GM18868 (cell line): ENCODE results near the gene TROAP.
"Not testable (repeated sequence)": the region's sequence is repeated elsewhere in the genome, so short reads cannot be mapped to it uniquely, and the experiment has no call there.

Source experiments
- ATAC-seq: cut with Tn5 transposase; IDR thresholded peaks from one replicate; pipeline ENCODE4 v1.9.1; 2021; ENCODE audit warnings: mild to moderate bottlenecking, moderate library complexity; ENCODE audit not compliant: unreplicated experiment

Gene TROAP

DNA sequence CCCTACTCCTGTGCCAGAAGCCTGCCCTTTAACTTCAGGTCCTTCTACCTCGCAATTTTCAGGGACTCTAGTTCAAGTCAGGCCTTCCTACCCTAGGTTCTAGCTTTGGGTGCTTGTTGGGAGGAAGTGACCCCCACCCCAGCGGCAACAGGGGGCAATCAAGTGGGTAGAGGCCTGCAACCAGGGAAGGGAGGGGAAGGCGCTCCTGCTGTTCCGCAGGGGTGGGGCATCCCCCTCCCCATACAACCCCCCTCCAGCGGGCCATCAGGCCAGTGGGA, 28.3 kb upstream of the TROAP start:
- no peak for ATAC-seq

DNA sequence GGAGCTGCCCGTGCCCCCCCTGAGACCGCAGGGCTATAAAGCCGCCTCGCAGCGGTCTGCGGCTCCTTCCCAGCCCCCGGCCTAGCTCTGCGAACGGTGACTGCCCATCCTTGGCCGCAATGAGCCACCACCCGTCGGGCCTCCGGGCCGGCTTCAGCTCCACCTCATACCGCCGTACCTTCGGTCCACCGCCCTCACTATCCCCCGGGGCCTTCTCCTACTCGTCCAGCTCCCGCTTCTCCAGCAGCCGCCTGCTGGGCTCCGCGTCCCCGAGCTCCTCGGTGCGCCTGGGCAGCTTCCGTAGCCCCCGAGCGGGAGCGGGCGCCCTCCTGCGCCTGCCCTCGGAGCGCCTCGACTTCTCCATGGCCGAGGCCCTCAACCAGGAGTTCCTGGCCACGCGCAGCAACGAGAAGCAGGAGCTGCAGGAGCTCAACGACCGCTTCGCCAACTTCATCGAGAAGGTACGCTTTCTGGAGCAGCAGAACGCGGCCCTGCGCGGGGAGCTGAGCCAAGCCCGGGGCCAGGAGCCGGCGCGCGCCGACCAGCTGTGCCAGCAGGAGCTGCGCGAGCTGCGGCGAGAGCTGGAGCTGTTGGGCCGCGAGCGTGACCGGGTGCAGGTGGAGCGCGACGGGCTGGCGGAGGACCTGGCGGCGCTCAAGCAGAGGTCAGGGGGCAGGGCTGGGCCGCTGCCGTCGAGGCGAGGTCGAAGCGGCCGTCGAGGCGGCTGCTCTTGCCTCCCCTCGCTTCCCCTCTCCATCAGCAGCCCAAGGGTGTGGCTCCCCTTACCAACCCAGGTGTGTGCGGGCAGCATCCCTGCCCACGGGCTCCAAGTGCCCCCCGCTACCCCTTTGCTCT, 27.7 kb upstream of the TROAP start, which contains the start of gene PRPH:
Gene PRPH, plus strand, starts transcription at position 66 of the 855 bp plus-strand sequence. Its CDS starts 54 bp downstream, at position 120.
- no peak for ATAC-seq

DNA sequence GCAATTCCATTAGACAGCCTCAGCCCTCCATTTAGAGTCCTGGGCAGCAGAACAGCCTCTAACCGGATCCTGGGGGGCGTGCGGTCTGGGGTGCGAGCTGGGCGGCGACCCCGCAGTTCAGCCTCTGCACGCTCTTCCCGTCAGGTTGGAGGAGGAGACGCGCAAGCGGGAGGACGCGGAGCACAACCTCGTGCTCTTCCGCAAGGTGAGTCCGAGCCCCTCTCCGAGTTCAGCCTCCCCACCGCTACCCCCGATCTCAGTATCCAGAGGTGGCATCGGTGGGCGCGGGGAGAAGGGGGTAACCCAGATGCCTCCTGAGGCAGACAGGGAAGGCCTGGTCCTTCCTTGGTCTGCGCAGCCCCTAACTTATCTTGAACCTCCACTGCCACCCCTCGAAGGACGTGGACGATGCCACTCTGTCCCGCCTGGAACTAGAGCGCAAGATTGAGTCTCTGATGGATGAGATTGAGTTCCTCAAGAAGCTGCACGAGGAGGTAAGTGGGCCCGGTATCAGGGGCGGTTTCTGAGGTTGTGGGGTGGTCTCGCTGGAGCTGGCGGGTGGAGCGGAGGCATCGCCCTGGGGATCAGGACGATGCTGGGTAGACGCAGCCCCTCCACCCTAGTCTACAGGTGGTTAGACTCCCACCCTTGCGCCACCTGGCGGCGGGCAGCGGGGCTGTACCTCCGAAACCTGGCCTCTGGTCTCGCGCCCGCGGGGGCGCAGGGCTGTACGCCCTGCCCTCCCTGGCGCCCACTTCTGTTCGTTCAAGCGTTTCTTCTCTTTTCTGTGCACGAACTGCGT, 26.8 kb upstream of the TROAP start:
- no peak for ATAC-seq

DNA sequence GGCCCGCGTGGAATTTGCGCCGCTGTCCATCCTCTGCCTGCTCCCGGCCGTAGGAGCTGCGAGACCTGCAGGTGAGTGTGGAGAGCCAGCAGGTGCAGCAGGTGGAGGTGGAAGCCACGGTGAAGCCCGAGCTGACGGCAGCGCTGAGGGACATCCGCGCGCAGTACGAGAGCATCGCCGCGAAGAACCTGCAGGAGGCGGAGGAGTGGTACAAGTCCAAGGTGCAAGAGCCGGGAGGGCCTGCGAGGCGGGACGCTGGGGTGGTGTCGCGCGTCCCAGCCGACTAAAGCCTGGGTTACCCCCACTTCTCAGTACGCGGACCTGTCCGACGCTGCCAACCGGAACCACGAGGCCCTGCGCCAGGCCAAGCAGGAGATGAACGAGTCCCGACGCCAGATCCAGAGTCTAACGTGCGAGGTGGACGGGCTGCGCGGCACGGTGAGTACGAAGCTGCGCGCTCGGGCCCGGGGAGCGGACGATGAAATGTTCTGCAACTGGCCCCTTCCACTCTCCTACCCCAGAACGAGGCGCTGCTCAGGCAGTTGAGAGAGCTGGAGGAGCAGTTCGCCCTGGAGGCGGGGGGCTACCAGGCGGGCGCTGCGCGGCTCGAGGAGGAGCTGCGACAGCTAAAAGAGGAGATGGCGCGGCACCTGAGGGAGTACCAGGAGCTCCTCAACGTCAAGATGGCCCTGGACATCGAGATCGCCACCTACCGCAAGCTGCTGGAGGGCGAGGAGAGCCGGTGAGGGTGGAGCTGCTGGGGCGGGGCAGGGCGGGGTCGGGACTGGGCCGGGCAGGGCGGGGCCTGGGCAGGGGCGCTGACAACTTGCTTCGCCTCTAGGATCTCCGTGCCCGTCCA, 26.0 kb upstream of the TROAP start:
- no peak for ATAC-seq

DNA sequence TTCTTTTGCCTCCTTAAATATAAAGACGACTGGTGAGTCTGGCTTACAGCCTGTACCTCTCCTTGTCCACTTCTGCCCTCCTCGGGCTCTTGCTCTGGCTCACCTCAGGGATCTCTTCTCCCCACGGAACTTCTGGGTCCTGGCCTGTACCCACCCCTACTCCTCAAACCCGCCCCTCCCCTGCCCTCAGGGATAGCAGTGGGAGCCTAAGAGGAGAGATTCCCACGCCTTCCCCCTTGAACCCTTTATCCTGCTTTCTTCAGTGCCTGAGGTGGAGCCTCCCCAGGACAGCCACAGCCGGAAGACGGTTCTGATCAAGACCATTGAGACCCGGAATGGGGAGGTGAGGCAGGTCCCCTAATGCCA, 25.4 kb upstream of the TROAP start:
- ATAC-seq: no peak

DNA sequence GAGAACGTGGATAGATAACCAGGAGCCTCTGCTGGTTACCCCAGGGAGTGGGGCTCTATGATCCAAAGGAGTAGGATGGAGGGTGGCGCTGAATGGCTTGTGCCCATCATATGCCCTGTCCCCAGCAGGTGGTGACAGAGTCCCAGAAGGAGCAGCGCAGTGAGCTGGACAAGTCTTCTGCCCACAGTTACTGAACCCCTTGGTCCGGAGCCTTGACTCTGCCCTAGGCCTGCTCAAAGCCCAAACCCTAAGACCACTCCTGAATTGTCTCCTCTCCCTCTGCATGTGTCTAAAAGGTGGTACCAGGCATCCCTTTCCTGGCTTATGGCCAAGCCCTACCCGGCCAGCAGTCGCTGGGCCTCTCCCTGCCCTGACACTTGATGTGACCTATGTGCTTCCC, 24.9 kb upstream of the TROAP start:
- ATAC-seq: no peak

DNA sequence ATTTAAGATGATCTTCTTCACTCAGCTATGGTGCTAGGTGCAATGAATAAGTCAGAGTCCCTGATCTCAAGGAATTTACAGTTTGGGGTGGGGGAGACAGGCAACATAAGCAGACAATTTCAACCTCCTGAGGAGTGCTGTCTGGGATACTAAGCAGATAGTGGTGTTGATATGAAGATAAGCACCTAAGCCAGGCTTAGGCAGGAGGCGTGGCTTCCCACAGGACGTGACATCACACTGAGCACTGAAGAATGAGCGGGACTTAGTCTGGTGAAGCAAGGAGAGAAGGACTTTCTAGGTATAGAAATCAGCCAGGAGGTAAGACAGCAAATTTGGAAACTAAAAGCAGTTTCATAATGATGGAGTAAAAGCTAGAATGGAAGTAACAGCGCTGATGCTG, 21.3 kb upstream of the TROAP start:
- no peak for ATAC-seq

DNA sequence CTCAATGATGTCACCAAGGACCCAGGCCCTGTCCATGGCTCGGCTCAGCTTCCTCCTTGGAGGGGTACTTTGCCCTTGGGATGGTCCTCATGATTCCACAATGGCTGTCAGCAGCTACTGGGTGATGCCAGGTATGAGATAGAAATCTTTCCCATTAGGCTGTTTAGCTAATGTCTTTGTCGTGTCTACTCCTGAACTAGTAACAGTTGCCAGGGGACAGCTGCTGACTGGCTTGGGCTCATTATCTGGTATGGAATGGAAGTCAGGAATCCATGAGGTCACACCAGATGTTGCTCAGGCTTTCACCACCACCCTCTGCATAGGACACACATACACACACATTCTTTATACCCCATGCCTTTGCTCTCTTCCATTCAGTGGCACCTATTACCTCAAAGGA, 18.9 kb upstream of the TROAP start:
- no peak for ATAC-seq

DNA sequence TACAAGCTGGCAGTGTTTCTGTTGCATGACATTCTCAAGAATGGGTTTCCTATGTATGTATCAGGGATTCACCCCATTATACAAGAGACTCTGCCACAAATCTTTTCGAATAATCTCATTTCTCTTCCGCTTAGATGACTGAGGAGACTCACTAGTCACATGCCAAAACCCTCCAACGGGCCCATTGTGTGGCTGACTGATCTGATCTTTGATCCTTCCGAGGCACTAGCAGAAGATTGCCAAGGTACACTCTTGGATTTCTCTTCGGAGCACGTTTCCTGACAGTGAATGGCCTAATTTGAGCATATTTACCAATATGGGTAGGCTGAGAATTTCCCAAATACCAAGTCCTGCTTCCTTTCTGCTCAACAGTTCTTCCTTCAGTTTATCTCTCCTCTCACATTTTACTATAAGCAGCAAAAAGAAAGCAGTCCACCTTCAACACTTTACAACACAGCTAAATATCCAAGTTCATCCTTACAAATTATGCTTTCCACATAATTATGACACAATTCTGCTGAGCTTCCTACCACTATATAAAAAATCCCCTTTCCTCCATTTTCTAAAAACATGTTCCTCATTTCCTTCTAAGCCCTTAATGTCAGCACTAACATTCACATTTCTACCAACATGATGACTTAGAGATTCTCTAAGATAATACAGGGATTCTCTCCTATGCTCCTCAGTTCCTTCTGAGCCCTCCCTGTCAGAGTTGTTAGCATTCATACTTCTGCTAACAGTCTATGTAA, 17.1 kb upstream of the TROAP start:
- no peak for ATAC-seq

DNA sequence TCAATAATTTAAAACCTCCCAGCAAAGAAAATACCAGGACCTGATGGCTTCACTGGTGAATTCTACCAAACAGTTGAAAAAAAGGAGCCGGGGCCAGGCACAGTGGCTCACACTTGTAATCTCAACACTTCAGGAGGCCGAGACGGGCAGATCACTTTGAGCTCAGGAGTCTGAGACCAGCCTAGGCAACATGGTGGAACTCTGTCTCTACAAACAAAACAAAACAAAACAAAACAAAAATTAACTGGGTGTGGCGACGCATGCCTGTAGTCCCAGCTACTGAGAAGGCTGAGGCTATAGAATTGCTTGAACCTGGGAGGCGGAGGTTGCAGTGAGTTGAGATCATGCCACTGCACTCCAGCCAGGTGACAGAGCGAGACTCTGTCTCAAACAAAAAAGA, 13.7 kb upstream of the TROAP start:
- no peak for ATAC-seq

DNA sequence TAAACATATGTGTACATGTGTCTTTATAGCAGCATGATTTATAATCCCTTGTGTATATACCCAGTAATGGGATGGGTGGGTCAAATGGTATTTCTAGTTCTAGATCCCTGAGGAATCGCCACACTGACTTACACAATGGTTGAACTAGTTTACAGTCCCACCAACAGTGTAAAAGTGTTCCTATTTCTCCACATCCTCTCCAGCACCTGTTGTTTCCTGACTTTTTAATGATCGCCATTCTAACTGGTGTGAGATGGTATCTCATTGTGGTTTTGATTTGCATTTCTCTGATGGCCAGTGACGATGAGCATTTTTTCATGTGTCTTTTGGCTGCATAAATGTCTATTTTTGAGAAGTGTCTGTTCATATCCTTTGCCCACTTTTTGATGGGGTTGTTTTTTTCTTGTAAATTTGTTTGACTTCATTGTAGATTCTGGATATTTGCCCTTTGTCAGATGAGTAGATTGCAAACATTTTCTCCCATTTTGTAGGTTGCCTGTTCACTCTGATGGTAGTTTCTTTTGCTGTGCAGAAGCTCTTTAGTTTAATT, 12.5 kb upstream of the TROAP start:
- ATAC-seq: not testable (repeated sequence)

DNA sequence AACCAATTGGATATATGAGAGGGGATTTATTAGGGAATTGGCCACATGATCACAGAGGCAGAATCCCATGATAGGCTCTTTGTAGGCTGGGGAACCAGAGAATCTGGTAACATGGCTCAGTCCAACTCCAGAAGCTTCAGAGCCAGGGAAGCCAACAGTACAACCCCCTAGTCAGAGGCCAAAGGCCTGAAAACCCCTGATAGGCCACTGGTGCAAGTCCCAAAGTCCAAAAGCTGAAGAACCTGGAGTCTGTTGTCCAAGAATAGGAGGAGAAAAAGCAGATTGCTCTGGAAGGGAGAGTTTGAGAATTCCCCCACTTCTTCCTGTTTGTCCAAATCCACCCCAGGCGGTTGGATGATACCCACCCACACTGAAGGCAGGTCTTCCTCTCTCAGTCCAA, 8.2 kb upstream of the TROAP start:
- ATAC-seq: no peak

DNA sequence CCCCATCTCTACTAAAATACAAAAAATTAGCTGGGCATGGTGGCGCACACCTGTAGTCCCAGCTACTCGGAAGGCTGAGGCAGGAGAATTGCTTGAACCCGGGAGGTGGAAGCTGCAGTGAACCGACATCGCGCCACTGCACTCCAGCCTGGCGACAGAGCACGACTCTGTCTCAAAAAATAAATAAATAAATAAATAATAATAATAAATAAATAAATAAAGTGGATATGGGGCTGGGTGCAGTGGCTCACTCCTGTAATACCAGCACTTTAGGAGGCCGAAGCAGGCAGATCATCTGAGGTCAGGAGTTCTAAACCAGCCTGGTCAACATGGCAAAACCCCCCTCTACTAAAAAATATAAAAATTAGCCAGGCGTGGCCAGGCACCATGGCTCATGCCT, 5.9 kb upstream of the TROAP start:
- ATAC-seq: not testable (repeated sequence)

DNA sequence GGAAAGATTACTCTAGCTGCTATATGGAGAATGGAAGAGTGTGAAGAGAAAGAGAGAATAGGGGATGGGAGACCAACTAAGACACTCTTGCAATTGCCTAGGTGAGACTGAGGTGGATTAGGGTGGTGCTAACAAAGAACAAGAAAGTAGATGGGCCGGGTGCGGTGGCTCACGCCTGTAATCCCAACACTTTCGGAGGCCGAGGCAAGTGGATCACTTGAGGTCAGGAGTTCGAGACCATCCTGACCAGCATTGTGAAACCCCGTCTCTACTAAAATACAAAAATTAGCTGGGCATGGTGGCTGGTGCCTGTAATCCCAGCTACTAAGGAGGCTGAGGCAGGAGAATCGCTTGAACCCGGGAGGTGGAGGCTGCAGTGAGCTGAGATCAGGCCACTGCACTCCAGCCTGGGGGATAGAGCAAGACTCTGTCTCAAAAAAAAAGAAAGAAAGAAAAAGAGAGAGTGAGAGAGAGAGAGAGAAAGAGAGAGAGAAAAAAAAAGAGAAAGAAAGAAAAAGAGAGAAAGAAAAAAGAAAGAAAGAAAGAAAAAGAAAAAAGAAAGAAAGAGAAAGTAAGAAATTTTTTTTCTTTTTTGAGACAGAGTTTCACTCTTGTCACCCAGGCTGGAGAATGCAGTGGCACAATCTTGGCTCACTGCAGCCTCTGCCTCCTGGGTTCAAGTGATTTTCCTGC, 2.5 kb upstream of the TROAP start:
- not testable (repeated sequence) for ATAC-seq

DNA sequence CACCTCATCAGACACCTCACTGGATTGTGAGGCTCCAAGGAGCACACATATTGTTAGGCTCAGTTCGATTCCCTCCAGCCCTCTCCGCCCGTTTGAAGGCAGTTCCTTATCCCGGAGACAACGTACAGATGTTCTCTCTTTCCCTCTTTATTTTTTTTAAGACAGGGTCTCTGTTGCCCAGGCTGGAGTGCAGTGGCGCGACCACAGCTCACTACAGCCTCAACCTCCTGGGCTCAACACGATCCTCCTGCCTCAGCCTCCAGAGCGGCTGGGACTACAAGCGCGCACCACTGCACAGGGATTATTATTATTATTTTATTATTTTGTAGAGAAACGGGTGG, 718 bp upstream of the TROAP start:
- ATAC-seq: no peak

DNA sequence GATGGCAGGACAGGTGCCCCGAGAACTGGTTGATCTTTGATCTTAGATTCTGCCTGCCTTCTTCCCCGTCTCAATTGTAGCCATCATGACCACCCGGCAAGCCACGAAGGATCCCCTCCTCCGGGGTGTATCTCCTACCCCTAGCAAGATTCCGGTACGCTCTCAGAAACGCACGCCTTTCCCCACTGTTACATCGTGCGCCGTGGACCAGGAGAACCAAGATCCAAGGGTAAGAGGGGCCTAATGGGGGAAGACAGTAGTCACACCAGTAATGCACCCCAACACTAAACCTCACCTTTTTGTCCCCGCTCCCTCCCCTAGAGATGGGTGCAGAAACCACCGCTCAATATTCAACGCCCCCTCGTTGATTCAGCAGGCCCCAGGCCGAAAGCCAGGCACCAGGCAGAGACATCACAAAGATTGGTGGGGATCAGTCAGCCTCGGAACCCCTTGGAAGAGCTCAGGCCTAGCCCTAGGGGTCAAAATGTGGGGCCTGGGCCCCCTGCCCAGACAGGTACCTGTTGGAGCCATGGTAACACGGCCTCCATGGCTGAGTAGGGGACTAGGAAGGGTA, 556 bp downstream of the TROAP start:
- ATAC-seq: no peak

DNA sequence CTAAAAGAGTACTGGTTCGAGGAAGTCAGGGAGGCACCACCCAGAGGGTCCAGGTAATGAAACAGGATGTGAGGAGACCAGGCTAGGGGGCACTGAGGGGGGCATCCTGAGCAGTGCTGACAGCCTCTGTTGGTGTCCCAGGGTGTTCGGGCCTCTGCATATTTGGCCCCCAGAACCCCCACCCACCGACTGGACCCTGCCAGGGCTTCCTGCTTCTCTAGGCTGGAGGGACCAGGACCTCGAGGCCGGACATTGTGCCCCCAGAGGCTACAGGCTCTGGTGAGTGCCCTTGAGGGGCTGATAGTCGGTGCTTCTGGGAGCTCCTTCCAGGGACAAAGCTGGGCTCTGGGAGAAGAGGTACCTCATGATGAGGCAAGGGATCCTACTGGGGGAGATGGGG, 2.6 kb downstream of the TROAP start:
- no peak for ATAC-seq

DNA sequence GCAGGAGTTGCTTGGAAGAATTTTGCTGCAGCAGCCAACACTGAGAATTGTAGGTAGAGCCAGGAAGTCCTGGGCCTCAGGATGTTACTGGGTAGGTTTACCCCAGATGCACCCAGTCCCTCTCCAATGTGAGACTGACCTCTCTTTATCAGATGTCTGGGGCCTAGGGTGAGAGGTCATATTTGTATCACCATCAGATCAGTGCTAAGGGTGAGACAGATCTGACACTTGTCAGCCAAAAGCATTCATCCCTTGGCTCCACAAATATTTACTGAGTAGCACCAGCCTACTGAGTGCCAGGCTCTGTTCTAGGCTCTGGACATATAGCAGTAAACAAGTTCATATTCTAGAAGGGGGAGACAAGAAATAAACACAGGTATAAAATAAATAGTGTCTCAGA, 4.3 kb downstream of the TROAP start:
- no peak for ATAC-seq

DNA sequence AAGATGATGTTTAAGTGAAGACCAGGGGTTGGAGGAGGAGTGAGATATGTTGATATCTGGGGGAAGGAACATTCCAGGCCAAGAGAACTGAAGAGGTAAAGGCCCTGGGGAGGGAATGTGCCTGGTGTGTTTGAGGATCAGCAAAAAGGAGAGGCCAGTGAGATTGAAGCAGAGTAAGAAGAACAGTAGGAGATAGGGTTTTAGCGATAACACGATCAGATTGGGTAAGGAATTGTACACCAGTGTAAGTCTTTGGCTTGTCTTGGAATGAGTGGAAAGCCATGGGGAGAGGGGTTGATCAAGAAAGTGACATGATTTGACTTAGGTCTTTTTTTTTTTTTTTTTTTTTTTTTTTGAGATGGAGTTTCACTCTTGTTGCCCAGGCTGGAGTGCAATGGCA, 4.8 kb downstream of the TROAP start:
- ATAC-seq: no peak

DNA sequence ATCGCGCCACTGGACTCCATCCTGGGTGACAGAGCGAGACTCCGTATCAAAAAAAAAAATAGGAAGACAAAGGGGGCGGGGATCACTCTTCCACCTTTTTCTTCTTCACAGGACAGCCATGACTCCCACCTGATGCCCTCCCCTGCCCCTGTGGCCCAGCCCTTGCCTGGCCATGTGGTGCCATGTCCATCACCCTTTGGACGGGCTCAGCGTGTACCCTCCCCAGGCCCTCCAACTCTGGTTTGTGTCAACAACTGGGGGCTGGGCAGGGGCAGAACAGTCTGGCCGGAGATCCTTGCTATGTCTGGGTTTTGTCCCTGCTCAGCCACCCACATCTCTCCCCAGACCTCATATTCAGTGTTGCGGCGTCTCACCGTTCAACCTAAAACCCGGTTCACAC, 5.8 kb downstream of the TROAP start:
- no peak for ATAC-seq
